ENCODE measurements around the gene CA14.
"Not testable (repeated sequence)": the region's sequence is repeated elsewhere in the genome, so short reads cannot be mapped to it uniquely, and the experiment has no call there.

DNA sequence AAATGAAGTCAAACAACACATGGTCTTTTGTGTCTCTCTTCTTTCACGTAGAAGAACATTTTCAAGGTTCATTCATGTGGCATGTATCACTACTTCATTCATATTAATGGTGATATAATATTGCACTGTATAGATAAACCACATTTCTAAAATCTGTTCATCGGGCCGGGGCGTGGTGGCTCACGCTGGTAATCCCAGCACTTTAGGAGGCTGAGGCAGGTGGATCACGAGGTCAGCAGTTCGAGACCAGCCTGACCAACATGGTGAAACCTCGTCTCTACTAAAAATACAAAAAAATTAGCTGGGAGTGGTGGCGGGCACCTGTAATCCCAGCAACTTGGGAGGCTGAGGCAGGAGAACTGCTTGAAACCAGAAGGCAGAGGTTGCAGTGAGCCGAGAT, 29.3 kb upstream of the CA14 start:
- TF ChIP-seq, protein P1, sequence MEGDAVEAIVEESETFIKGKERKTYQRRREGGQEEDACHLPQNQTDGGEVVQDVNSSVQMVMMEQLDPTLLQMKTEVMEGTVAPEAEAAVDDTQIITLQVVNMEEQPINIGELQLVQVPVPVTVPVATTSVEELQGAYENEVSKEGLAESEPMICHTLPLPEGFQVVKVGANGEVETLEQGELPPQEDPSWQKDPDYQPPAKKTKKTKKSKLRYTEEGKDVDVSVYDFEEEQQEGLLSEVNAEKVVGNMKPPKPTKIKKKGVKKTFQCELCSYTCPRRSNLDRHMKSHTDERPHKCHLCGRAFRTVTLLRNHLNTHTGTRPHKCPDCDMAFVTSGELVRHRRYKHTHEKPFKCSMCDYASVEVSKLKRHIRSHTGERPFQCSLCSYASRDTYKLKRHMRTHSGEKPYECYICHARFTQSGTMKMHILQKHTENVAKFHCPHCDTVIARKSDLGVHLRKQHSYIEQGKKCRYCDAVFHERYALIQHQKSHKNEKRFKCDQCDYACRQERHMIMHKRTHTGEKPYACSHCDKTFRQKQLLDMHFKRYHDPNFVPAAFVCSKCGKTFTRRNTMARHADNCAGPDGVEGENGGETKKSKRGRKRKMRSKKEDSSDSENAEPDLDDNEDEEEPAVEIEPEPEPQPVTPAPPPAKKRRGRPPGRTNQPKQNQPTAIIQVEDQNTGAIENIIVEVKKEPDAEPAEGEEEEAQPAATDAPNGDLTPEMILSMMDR (conservative IDR thresholded peaks at IDR 0.05; ENCODE audit: low read depth in 2 of 2) = not testable (repeated sequence)
- TF ChIP-seq POLR2AphosphoS5 (IDR thresholded peaks at IDR 0.05; ENCODE audit: low read depth); CREB1 (CRISPR knock-in tag; IDR thresholded peaks at IDR 0.05; ENCODE audit: low read depth); EZH2phosphoT487 (IDR thresholded peaks at IDR 0.05; ENCODE audit: unreplicated experiment); ETS1 (IDR thresholded peaks at IDR 0.05); EZH2 (IDR thresholded peaks at IDR 0.05; ENCODE audit: low read depth, unreplicated experiment): not testable (repeated sequence)
- TF ChIP-seq, protein P2, sequence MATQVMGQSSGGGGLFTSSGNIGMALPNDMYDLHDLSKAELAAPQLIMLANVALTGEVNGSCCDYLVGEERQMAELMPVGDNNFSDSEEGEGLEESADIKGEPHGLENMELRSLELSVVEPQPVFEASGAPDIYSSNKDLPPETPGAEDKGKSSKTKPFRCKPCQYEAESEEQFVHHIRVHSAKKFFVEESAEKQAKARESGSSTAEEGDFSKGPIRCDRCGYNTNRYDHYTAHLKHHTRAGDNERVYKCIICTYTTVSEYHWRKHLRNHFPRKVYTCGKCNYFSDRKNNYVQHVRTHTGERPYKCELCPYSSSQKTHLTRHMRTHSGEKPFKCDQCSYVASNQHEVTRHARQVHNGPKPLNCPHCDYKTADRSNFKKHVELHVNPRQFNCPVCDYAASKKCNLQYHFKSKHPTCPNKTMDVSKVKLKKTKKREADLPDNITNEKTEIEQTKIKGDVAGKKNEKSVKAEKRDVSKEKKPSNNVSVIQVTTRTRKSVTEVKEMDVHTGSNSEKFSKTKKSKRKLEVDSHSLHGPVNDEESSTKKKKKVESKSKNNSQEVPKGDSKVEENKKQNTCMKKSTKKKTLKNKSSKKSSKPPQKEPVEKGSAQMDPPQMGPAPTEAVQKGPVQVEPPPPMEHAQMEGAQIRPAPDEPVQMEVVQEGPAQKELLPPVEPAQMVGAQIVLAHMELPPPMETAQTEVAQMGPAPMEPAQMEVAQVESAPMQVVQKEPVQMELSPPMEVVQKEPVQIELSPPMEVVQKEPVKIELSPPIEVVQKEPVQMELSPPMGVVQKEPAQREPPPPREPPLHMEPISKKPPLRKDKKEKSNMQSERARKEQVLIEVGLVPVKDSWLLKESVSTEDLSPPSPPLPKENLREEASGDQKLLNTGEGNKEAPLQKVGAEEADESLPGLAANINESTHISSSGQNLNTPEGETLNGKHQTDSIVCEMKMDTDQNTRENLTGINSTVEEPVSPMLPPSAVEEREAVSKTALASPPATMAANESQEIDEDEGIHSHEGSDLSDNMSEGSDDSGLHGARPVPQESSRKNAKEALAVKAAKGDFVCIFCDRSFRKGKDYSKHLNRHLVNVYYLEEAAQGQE (IDR thresholded peaks at IDR 0.05; ENCODE audit: unreplicated experiment) = not testable (repeated sequence)
